NK-92 (cell line): ENCODE measurements around the gene GPC6.

Experiments used
- DNase-seq: peaks from one replicate; lab custom pipeline; 2025; ENCODE audit not compliant: unreplicated experiment; lab: John Stamatoyannopoulos, UW

Gene GPC6

GRCh38 chr13:93230261-93230855 is 3.8 kb downstream of the GPC6 start:
- no peak for DNase-seq

DNA sequence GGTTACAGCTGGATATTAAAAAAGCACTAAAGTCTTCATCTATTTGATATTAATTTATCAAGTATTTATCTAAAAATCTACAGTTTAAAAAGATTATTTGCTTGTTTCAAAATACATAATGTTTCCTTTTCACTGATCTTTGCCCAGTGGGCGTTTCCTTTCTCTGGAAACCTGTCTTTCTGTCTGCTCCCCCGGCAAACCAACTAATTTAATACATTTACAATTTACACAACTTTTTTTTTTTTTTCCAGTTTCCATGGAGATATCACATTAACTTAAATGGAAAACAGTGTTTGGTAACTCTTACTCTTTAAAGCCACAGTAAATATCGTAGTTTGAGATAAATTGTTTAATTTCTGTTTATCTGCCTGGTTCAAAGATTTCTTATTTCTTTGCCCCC is 5.3 kb downstream of the GPC6 start:
- DNase-seq, result no peak

GRCh38 chr13:93233997-93234416 is 7.4 kb downstream of the GPC6 start:
- DNase-seq, result no peak

- no peak for DNase-seq
Measured at GRCh38 chr13:93234459-93234858, 7.9 kb downstream of the GPC6 start.

- DNase-seq, result no peak
Measured at GRCh38 chr13:93235258-93236015, 8.8 kb downstream of the GPC6 start.

DNA sequence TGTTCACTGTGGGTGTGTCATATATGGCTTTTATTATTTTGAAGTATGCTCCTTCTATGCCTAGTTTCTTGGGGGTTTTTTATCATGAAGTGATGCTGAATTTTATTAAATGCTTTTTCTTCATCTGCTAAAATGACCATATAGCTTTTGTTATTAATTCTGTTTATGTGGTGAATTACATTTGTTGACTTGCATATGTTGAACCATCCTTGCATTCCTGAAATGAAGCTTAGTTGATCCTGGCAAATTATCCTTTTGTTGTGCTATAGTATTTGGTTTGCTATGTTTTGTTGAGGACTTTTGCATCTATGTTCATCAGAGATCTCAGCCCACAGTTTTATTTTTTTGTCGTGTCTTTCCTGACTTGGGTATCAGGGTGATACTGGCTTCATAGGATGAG is 12.1 kb downstream of the GPC6 start:
- no peak for DNase-seq

DNA sequence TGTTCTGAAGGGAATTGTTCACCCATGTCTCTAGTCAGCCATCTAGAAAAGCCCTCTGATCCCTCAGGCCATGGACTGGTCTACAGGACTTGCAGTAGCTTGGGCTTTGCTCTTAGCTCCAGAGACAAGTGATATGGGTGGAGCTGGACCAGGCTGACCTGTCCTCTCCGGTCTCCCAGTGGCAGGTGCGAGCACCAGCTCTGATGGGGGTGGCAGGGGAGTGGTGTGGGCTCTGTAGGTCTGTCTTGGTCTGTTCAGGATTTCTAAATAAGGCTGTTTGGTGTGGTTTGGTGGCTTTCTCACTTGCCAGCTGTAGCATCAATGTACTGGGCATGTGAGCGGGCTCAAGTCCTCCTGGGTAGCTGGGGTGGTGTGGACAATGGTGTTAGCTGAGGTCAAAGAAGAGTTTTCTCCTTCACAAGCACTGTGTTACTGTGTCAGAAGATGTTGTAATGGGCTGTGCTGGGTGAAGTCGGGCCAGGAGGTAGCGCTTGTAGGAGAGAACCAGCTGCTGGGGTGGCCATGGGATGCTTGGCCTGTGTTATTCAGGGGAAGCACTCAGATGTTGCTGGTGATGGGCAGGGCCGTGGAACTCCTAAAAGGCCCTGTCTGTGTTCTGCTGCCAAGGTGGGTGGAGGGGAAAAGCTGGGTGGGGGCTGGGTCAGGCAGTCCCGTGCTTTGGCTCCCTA is 16.9 kb downstream of the GPC6 start:
- DNase-seq, result no peak

DNA sequence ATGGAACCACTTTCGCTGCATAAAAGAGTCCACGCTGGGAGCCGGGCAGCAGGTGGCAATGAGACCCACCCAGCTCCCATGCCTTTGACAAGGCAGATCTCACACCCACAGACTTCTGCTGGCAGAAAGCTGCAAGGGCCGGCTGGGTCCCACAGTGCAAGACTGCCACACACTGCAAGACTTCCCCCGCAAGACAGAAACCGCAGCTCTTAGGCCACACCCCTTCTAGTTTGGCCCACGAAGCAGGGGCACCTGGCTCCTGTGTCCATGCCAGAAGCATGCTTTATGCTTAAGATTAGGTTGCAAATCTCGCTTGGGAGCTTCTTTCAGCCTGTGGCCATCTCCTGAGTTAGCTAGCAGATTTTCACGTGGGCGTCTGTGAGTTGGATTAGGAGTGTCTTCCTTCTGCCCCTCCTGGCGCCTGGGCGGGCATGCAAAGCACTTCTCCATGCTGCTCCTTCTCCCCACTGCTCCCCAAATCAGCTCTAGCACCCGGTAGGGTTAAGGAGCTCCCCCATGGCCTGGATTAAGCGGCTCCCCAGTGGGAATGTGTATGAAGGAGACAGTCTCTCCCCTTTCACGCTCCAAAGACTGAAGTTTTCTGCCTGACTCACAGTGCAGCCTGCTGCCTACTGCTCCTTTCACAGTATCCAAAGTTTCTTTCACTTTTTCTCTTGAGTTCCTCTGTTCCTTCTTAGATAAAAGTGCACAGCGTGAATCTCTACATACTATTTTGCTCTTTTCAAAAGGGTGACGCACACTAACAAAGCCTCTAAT is 17.7 kb downstream of the GPC6 start:
- DNase-seq, result no peak

GRCh38 chr13:93244918-93245280 is 18.3 kb downstream of the GPC6 start:
- DNase-seq, result no peak

- no peak for DNase-seq
Measured at GRCh38 chr13:93246069-93246468, 19.5 kb downstream of the GPC6 start.

DNA sequence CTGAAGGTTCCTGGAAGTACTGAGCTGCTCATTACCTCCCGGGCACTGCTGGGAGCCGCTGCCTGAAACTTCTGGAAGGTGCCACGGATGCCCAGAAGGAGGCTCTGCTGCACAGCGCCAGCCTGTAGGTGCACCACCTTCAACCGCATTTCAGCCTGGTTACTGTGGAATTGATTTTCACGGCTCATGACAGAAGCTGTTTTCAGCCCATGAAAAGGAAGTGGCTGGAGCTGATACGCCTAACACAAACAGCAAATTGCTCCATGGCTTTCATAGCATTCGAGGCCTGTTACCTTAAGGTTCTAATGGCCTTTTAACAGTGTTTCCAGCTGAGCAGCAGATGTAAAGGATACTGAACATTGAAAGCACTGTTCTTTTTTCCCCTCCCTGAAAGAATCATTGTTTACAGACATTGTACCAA is 22.0 kb downstream of the GPC6 start:
- no peak for DNase-seq

DNA sequence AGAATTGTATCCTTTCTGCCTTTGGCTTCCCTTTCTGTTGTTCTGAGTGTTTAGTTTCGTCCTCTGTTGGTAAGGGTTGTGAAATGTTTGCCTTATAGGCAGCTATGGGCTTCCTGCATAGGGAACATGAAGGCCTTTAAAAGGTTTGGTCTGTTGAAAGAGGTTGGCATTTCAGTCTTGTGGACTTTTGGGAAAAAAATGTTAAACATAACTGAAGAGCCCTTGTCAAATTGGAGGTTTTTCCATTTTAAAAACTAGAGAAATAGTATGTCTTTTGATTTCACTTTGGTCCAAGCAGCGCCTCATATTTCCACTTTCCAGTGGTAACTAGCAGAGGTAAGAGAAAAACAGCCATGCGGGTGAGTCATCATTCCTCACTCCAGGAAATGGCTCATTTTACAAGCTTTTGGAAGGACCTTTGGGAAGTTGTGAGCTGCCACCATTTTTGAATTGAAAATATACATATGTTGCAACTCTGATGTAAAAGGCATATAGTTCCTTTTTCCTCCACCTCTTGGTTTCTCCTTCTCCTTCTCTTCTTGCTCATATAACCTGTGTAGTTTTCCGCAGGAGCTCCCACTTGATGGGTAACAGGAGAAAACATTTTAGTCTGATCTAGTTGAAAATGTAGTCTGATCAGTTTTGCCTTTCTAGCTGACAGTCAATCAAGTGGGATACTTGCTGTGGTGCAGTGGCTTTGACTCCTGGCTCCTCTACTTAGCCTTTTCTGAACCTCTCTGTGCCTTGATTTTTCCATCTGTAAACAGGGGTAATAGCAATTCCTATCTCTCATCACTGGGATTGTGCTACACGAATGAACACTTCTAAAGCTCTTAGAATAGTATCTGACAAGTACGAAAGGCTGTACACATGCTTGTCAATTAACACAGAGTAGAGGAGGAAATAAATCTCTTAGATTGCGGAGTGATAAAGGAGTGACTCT is 23.0 kb downstream of the GPC6 start:
- no peak for DNase-seq

- DNase-seq, result no peak
Measured at GRCh38 chr13:93254775-93255174, 28.2 kb downstream of the GPC6 start.

GRCh38 chr13:93256998-93257397 is 30.4 kb downstream of the GPC6 start:
- DNase-seq, result no peak

DNA sequence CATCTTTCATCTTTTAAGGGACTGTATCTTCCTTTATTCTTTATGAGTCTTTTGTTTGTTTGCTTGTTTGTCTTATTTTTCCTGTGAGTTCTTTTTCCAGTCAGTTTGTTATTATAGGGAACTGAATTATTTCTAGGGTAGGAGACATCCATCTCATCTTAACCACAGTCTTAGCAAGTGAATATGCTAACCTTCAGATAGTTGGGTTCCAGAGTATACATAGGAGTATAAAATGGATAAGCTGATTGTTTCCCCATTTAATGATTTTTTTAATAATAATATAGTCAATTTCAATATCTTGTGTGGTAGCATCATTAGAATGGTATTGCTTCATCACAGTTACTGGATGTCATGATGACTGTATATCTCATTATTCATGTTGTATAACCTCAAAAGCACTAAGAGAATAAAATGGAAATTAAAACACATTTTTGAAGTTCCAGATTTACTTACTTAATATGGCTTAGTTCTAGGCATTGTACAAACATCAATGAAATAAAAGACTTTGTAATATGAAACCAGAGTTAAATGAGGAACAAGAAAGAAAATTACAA is 33.0 kb downstream of the GPC6 start:
- DNase-seq, result no peak

DNA sequence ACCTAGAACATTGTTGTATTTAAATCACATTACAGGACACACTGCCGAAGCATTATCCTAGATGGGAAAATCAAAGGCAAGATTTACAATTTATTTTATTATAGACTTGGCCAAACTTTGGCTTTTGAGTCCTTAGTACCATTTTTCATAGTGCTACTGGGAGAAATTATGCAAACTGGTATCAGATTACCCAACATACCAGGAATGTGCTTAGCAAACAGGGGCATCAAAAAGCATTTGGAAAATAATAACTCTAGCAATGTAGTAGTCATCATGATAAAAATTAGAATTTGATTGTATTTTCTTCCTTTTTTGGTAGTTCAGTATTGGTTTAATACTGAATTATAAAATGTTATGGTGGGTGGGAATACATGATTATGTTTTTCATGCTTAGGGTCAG is 34.0 kb downstream of the GPC6 start:
- no peak for DNase-seq

DNA sequence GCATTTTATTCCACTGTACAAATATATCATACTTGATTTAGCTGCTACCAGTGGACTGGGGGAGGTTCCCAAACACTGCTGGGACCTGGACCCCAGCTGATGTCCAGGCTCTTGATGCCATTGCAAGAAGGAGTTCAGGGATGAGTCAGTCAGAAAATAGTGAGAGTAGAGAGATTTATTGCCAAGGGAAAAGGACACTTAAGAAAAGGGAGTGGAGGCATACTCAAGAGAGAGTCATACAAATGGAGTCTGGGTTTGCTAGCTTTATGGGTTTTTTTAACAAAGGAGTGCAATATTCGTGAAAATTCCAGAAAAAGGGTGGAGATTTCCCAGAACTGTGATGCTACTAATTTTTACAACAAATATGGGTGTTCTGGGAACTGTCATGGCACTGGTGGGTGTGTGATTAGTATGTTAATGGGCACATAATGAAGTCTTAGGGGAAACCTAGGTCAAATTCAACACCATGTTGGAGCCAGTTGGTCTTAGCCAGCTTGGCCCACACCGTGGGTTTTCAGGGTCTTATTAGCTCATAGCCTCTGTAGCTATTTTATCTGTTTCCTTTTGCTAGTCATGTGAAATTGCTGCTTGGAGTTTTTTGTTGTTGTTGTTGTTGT is 36.2 kb downstream of the GPC6 start:
- DNase-seq, result no peak

DNA sequence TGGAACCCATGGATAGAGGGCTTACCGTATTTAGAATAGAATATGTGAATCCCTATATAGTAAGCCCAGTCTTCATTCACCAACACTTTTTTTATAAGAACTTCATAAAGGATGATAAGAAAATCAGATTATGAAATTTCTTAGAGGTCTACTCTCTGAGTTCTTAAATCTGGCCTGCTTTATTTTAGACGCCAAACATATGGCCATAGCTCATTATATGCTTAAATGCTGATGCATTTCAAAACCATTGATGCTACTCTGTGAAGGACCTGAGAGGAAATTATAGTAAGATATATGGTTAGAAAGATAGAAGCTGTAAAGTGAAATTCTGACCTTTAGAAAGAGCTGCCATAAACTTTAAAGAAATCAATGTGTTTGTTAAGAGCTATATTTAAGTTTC is 38.3 kb downstream of the GPC6 start:
- no peak for DNase-seq

GRCh38 chr13:93265800-93266199 is 39.2 kb downstream of the GPC6 start:
- DNase-seq, result no peak

DNA sequence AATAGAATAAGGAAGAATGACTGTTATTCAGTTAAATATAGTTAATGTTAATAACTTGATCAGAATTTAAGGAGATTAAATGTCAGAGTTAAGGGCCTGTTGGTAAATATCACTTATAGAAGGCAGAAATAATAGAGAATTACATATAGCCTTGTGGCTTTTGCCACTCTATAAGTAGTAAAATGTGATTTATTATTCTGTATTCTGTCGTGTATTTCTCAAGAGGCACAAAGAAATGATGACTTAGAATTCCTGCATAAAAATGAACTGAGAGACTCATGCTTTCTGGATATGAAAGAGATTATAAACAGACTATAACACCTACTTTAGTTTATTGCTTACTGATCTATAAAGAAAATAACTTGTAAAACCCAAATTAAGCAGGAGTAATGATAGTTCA is 40.1 kb downstream of the GPC6 start:
- DNase-seq, result no peak
